Ishikawa (cell line): ENCODE data around the gene RETNLB.

Experiments used
- CEBPB ChIP-seq: IDR thresholded peaks from 2 replicates; pipeline ENCODE4 v1.6.1; 2012
- CREB1 ChIP-seq: IDR thresholded peaks from 2 replicates; pipeline ENCODE4 v1.6.1; 2012; ENCODE audit warnings: low read depth
- EGR1 ChIP-seq: IDR thresholded peaks from 2 replicates; pipeline ENCODE4 v1.6.1; 2012
- EP300 ChIP-seq: IDR thresholded peaks from 2 replicates; pipeline ENCODE4 v1.6.1; 2012; ENCODE audit warnings: borderline replicate concordance
- FOXM1 ChIP-seq: IDR thresholded peaks from 2 replicates; pipeline ENCODE4 v1.6.1; 2012; ENCODE audit warnings: low read depth, borderline replicate concordance
- MAX ChIP-seq: IDR thresholded peaks from 2 replicates; pipeline ENCODE4 v1.6.1; 2012
- NFIC ChIP-seq: IDR thresholded peaks from 2 replicates; pipeline ENCODE4 v1.6.1; 2012
- RAD21 ChIP-seq: IDR thresholded peaks from 2 replicates; pipeline ENCODE4 v1.6.1; 2012; ENCODE audit warnings: low read depth
- TAF1 ChIP-seq: IDR thresholded peaks from 2 replicates; pipeline ENCODE4 v1.6.1; 2012; ENCODE audit warnings: low read depth, mild to moderate bottlenecking
- TCF12 ChIP-seq: IDR thresholded peaks from 2 replicates; pipeline ENCODE4 v1.6.1; 2012; ENCODE audit warnings: low read depth
- USF1 ChIP-seq: IDR thresholded peaks from 2 replicates; pipeline ENCODE4 v1.6.1; 2012
- YY1 ChIP-seq: IDR thresholded peaks from 2 replicates; pipeline ENCODE4 v1.6.1; 2012; ENCODE audit warnings: low read depth
- TF ChIP-seq, protein P1 (sequence below): IDR thresholded peaks from 2 replicates; pipeline ENCODE4 v1.6.1; 2012; ENCODE audit warnings: low read depth, mild to moderate bottlenecking

GRCh38 chr3:108804966-108805365 is 47.8 kb upstream of the RETNLB start:
- TF ChIP-seq NFIC = no peak
- no peak for TF ChIP-seq RAD21
- no peak for TF ChIP-seq CEBPB
- no peak for TF ChIP-seq FOXM1
- no peak for TF ChIP-seq TAF1
- no peak for TF ChIP-seq EGR1
- no peak for TF ChIP-seq EP300
- TF ChIP-seq MAX = no peak
- TF ChIP-seq, protein P1, sequence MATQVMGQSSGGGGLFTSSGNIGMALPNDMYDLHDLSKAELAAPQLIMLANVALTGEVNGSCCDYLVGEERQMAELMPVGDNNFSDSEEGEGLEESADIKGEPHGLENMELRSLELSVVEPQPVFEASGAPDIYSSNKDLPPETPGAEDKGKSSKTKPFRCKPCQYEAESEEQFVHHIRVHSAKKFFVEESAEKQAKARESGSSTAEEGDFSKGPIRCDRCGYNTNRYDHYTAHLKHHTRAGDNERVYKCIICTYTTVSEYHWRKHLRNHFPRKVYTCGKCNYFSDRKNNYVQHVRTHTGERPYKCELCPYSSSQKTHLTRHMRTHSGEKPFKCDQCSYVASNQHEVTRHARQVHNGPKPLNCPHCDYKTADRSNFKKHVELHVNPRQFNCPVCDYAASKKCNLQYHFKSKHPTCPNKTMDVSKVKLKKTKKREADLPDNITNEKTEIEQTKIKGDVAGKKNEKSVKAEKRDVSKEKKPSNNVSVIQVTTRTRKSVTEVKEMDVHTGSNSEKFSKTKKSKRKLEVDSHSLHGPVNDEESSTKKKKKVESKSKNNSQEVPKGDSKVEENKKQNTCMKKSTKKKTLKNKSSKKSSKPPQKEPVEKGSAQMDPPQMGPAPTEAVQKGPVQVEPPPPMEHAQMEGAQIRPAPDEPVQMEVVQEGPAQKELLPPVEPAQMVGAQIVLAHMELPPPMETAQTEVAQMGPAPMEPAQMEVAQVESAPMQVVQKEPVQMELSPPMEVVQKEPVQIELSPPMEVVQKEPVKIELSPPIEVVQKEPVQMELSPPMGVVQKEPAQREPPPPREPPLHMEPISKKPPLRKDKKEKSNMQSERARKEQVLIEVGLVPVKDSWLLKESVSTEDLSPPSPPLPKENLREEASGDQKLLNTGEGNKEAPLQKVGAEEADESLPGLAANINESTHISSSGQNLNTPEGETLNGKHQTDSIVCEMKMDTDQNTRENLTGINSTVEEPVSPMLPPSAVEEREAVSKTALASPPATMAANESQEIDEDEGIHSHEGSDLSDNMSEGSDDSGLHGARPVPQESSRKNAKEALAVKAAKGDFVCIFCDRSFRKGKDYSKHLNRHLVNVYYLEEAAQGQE = no peak
- no peak for TF ChIP-seq USF1
- no peak for TF ChIP-seq YY1
- no peak for TF ChIP-seq CREB1
- TF ChIP-seq TCF12 = no peak
